ENCODE data around the gene LXN. TPM values are rescaled to one million over a fixed set of nuclear protein-coding genes. Genes with fewer than 3 reads are reported as not detected.
"Not testable (repeated sequence)": the region's sequence is repeated elsewhere in the genome, so short reads cannot be mapped to it uniquely, and the experiment has no call there.

LXN gene
- total and polyA plus RNA-seq, 2 donors, result 27.1 to 49.1 TPM

- Histone ChIP-seq H3K36me3 (ENCODE audit: insufficient read depth) (peaks cover 1% of the 10 kb centered on the region), H3K4me3 (ENCODE audit: low read depth, low read length) (no peak overlapping the region), H3K27ac (ENCODE audit: low read depth) (no peak overlapping the region), H3K4me1 (ENCODE audit: insufficient read depth) (no peaks in the 10 kb centered on the region)
- WGBS, result 38% methylated on average over 2 of the region's 2 CpGs
- DNase-seq (ENCODE audit: extremely low spot score), result no peak
Measured at GRCh38 chr3:158696618-158697017, 24.2 kb upstream of the LXN start.

- H3K36me3 ChIP-seq (ENCODE audit: insufficient read depth); H3K27ac ChIP-seq (ENCODE audit: low read depth); H3K4me1 ChIP-seq (ENCODE audit: insufficient read depth); H3K4me3 ChIP-seq (ENCODE audit: low read depth, low read length); DNase-seq (ENCODE audit: extremely low spot score): not testable (repeated sequence)
- WGBS, result 82% methylated on average over 3 of the region's 3 CpGs
Measured at GRCh38 chr3:158693866-158694456, 21.5 kb upstream of the LXN start.

- H3K36me3 ChIP-seq (ENCODE audit: insufficient read depth), result peaks cover 2% of the 10 kb centered on the region
- H3K4me3 ChIP-seq (ENCODE audit: low read depth, low read length), result no peak overlapping the region
- 90% methylated on average over 2 of the region's 2 CpGs for WGBS
- no peaks in the 10 kb centered on the region for H3K4me1 ChIP-seq (ENCODE audit: insufficient read depth)
- no peak for DNase-seq (ENCODE audit: extremely low spot score)
- H3K27ac ChIP-seq (ENCODE audit: low read depth), result no peak overlapping the region
Measured at GRCh38 chr3:158685159-158685558, 12.7 kb upstream of the LXN start.

GRCh38 chr3:158683230-158683962 lies 10.9 kb upstream of the LXN start:
- H3K36me3 ChIP-seq (ENCODE audit: insufficient read depth), result peaks cover 2% of the 10 kb centered on the region
- WGBS, result 85% methylated on average over 5 of the region's 5 CpGs

GRCh38 chr3:158680861-158681260 lies 8.4 kb upstream of the LXN start:
- no peak for DNase-seq (ENCODE audit: extremely low spot score)
- peaks cover 2% of the 10 kb centered on the region for H3K36me3 ChIP-seq (ENCODE audit: insufficient read depth)
- no peak overlapping the region for H3K4me3 ChIP-seq (ENCODE audit: low read depth, low read length)
- H3K4me1 ChIP-seq (ENCODE audit: insufficient read depth), result no peaks in the 10 kb centered on the region
- no peak overlapping the region for H3K27ac ChIP-seq (ENCODE audit: low read depth)
- WGBS, result 72% methylated on average over 2 of the region's 2 CpGs

More at GRCh38 chr3:158683230-158683962, 10.9 kb upstream of the LXN start:
- Histone ChIP-seq H3K4me1 (ENCODE audit: insufficient read depth) (no peaks in the 10 kb centered on the region), H3K4me3 (ENCODE audit: low read depth, low read length) (no peak overlapping the region), H3K27ac (ENCODE audit: low read depth) (no peak overlapping the region)
- no peak for DNase-seq (ENCODE audit: extremely low spot score)

GRCh38 chr3:158679547-158680000 lies 7.1 kb upstream of the LXN start:
- peaks cover 2% of the 10 kb centered on the region for H3K36me3 ChIP-seq (ENCODE audit: insufficient read depth)
- no peak for DNase-seq (ENCODE audit: extremely low spot score)
- no peaks in the 10 kb centered on the region for H3K4me1 ChIP-seq (ENCODE audit: insufficient read depth)
- WGBS, result 34% methylated on average over 1 of the region's 1 CpG
- H3K27ac ChIP-seq (ENCODE audit: low read depth), result no peak overlapping the region
- H3K4me3 ChIP-seq (ENCODE audit: low read depth, low read length), result no peak overlapping the region

GRCh38 chr3:158678687-158679086 lies 6.2 kb upstream of the LXN start:
- no peak for DNase-seq (ENCODE audit: extremely low spot score)
- 97% methylated on average over 2 of the region's 2 CpGs for WGBS
- H3K36me3 ChIP-seq (ENCODE audit: insufficient read depth), result no peaks in the 10 kb centered on the region
- H3K4me3 ChIP-seq (ENCODE audit: low read depth, low read length), result no peak overlapping the region
- no peaks in the 10 kb centered on the region for H3K4me1 ChIP-seq (ENCODE audit: insufficient read depth)
- H3K27ac ChIP-seq (ENCODE audit: low read depth), result no peak overlapping the region

- no peaks in the 10 kb centered on the region for H3K4me1 ChIP-seq (ENCODE audit: insufficient read depth)
- H3K4me3 ChIP-seq (ENCODE audit: low read depth, low read length), result peak overlapping the region; percentile 49
- H3K36me3 ChIP-seq (ENCODE audit: insufficient read depth), result peaks cover 2% of the 10 kb centered on the region
- no peak for DNase-seq (ENCODE audit: extremely low spot score)
- 7% methylated on average over 6 of the region's 6 CpGs for WGBS
- H3K27ac ChIP-seq (ENCODE audit: low read depth), result peak overlapping the region; percentile 83
Measured at GRCh38 chr3:158671821-158672214, 630 bp downstream of the LXN start.

GRCh38 chr3:158668506-158668905 lies 3.9 kb downstream of the LXN start:
- H3K36me3 ChIP-seq (ENCODE audit: insufficient read depth), result peaks cover 3% of the 10 kb centered on the region
- H3K4me3 ChIP-seq (ENCODE audit: low read depth, low read length), result no peak overlapping the region
- no peak overlapping the region for H3K27ac ChIP-seq (ENCODE audit: low read depth)
- WGBS, result 78% methylated on average over 2 of the region's 2 CpGs
- H3K4me1 ChIP-seq (ENCODE audit: insufficient read depth), result no peaks in the 10 kb centered on the region
- no peak for DNase-seq (ENCODE audit: extremely low spot score)

GRCh38 chr3:158666416-158666815 lies 6.0 kb downstream of the LXN start:
- Histone ChIP-seq H3K4me1 (ENCODE audit: insufficient read depth) (no peaks in the 10 kb centered on the region), H3K36me3 (ENCODE audit: insufficient read depth) (peaks cover 4% of the 10 kb centered on the region), H3K27ac (ENCODE audit: low read depth) (no peak overlapping the region), H3K4me3 (ENCODE audit: low read depth, low read length) (no peak overlapping the region)
- DNase-seq (ENCODE audit: extremely low spot score), result no peak
- 68% methylated on average over 3 of the region's 3 CpGs for WGBS

- no peaks in the 10 kb centered on the region for H3K4me1 ChIP-seq (ENCODE audit: insufficient read depth)
- H3K27ac ChIP-seq (ENCODE audit: low read depth), result no peak overlapping the region
- WGBS, result 96% methylated on average over 1 of the region's 1 CpG
- H3K4me3 ChIP-seq (ENCODE audit: low read depth, low read length), result no peak overlapping the region
- H3K36me3 ChIP-seq (ENCODE audit: insufficient read depth), result peaks cover 7% of the 10 kb centered on the region
- DNase-seq (ENCODE audit: extremely low spot score), result no peak
Measured at GRCh38 chr3:158663832-158664231, 8.6 kb downstream of the LXN start.

- Histone ChIP-seq H3K36me3 (ENCODE audit: insufficient read depth) (peaks cover 7% of the 10 kb centered on the region), H3K4me3 (ENCODE audit: low read depth, low read length) (no peak overlapping the region), H3K27ac (ENCODE audit: low read depth) (no peak overlapping the region), H3K4me1 (ENCODE audit: insufficient read depth) (no peaks in the 10 kb centered on the region)
- WGBS, result 85% methylated on average over 1 of the region's 1 CpG
- DNase-seq (ENCODE audit: extremely low spot score), result no peak
Measured at GRCh38 chr3:158663246-158663645, 9.2 kb downstream of the LXN start.

GRCh38 chr3:158660711-158661110 lies 11.7 kb downstream of the LXN start:
- no peak overlapping the region for H3K27ac ChIP-seq (ENCODE audit: low read depth)
- DNase-seq (ENCODE audit: extremely low spot score), result no peak
- H3K36me3 ChIP-seq (ENCODE audit: insufficient read depth), result peaks cover 11% of the 10 kb centered on the region
- WGBS, result 86% methylated on average over 4 of the region's 4 CpGs
- H3K4me1 ChIP-seq (ENCODE audit: insufficient read depth), result no peaks in the 10 kb centered on the region
- no peak overlapping the region for H3K4me3 ChIP-seq (ENCODE audit: low read depth, low read length)

GRCh38 chr3:158659454-158660237 lies 12.8 kb downstream of the LXN start:
- Histone ChIP-seq H3K4me3 (ENCODE audit: low read depth, low read length) (no peak overlapping the region), H3K4me1 (ENCODE audit: insufficient read depth) (no peaks in the 10 kb centered on the region), H3K27ac (ENCODE audit: low read depth) (no peak overlapping the region), H3K36me3 (ENCODE audit: insufficient read depth) (peaks cover 13% of the 10 kb centered on the region)
- 47% methylated on average over 7 of the region's 7 CpGs for WGBS
- DNase-seq (ENCODE audit: extremely low spot score), result peak; percentile 11
